Measurements from ENCODE around the gene C2orf92.

GRCh38 chr2:97706112-97706511 is 36.6 kb downstream of the C2orf92 start:
- no peak for TF ChIP-seq CTCF (IDR thresholded peaks at IDR 0.05)
- TF ChIP-seq POLR2A (IDR thresholded peaks at IDR 0.05), result no peak
